Lower leg skin (tissue), 3 donors: ENCODE measurements around the gene BRD9.

Source experiments
- CTCF ChIP-seq, 3 donors: fragments of 450-650 bp; IDR thresholded peaks; one replicate each; pipeline ENCODE4 v1.5.1; 2016; ENCODE audit warnings: antibody characterized with exemption in 3 of 3, mild to moderate bottlenecking in 3 of 3, moderate library complexity in 2 of 3
- POLR2A ChIP-seq, 2 donors: fragments of 450-650 bp; IDR thresholded peaks; one replicate each; pipeline ENCODE4 v1.6.1; 2016 to 2017; ENCODE audit warnings: antibody characterized with exemption in 2 of 2, mild to moderate bottlenecking in 1 of 2, moderate library complexity in 1 of 2

- TF ChIP-seq CTCF (IDR thresholded peaks at IDR 0.05) (no peak), POLR2A (IDR thresholded peaks at IDR 0.05) (no peak)
Observed at GRCh38 chr5:922436-923280, 30.1 kb upstream of the BRD9 start.
